Ovary (tissue), 9 donors: ENCODE results near the gene AMER3. TPM values are rescaled to one million over a fixed set of nuclear protein-coding genes. Genes with fewer than 3 reads are reported as not detected.

Source experiments
- DNase-seq, 5 donors: peaks; one replicate each; pipeline ENCODE4 v3.0.0-alpha.2; 2019 to 2020
- H3K27ac ChIP-seq, 2 donors: fragments of 200-600 bp; one replicate each; pipeline versions ENCODE4 v1.5.1 to v1.8.0; 2019 to 2022
- H3K27me3 ChIP-seq: fragments of 200-600 bp; one replicate; pipeline ENCODE4 v1.8.0; 2022
- H3K36me3 ChIP-seq: fragments of 200-600 bp; sonication (generic); one replicate; pipeline ENCODE4 v1.5.1; 2019
- H3K4me1 ChIP-seq: one replicate; pipeline ENCODE4 v1.8.1; 2013; ENCODE audit warnings: mild to moderate bottlenecking, moderate library complexity; ENCODE audit not compliant: insufficient read depth
- H3K4me3 ChIP-seq: fragments of 200-600 bp; sonication (generic); one replicate; pipeline ENCODE4 v1.5.1; 2017
- H3K9me3 ChIP-seq, 2 donors: fragments of 200-600 bp in 1 of 2; sonication (generic) in 1 of 2; one replicate each; pipeline versions ENCODE4 v1.5.1 to v1.8.1; 2013 to 2019; ENCODE audit warnings: mild to moderate bottlenecking in 1 of 2, moderate library complexity in 1 of 2
- CTCF ChIP-seq, 3 donors: fragments of 450-650 bp in 2 of 3; fragments of 200-600 bp in 1 of 3; IDR thresholded peaks; one replicate each; pipeline versions ENCODE4 v1.5.1 to v1.8.0; 2016 to 2022; ENCODE audit warnings: antibody characterized with exemption in 3 of 3, mild to moderate bottlenecking in 1 of 3
- EP300 ChIP-seq: sonication (generic); formaldehyde crosslinking; IDR thresholded peaks from one replicate; pipeline ENCODE4 v1.6.1; 2017; ENCODE audit warnings: antibody characterized with exemption
- POLR2A ChIP-seq: fragments of 450-650 bp; IDR thresholded peaks from one replicate; pipeline ENCODE4 v1.6.1; 2017; ENCODE audit warnings: antibody characterized with exemption, mild to moderate bottlenecking, moderate library complexity
- WGBS, 3 donors: extraction: QIAGEN DNeasy Blood & Tissue Kit in 1 of 3; methylation state at CpG; one replicate each; pipeline versions ENCODE4 v1.1.5 to v1.1.7; 2013 to 2017; 5-methylcytosine and 5-hydroxymethylcytosine counted together
- intact Hi-C, 4 donors: fragments of 100-400 bp; cut with DNase I; formaldehyde crosslinking; loops; one replicate each; pipeline versions ENCODE4 v1.11.0 to v1.15.1; 2022 to 2023
- polyA plus RNA-seq, 2 donors: library from polyadenylated mRNA; stranded (reverse); fragments of 200-250 nt in 1 of 2; fragments of 350-450 nt in 1 of 2; fragmentation: Illumina TruSeq in 1 of 2; extraction: RNeasy Lipid Tissue Mini Kit (QIAGEN cat#74804) in 1 of 2; gene quantifications; one replicate each; pipeline ENCODE4 v1.2.3, GENCODE V29; 2013 to 2014
- total RNA-seq, 7 donors: library from RNA; depleted of rRNA in 2 of 7; stranded (reverse); fragments of >200 nt in 2 of 7; fragmentation: NEBNext Ultra II Directional in 3 of 7; extraction: Animal tissue kit (Norgen Biotek cat#: 25700) in 3 of 7; gene quantifications; one replicate each; pipeline versions ENCODE4 v1.1.0 to v1.2.4, GENCODE V29; 2016 to 2023
- donor health status: DM: no; HTN: no; CAD: no; lungs with moderate emphysema.
- donor health status: DM: no; HTN: no; CAD: no.
- donor health status: Bipolar disorder and iron deficiency.
- donor health status: DM: yes; HTN: yes; CAD: no.
- donor health status: DM: no; HTN: no; CAD: no.
- donor health status: DM: yes; HTN: yes; CAD: no.

The AMER3 gene
- total and polyA plus RNA-seq, 9 donors = not detected

- H3K4me1 ChIP-seq = no peaks in the 10 kb centered on the region
- H3K4me3 ChIP-seq = no peak overlapping the region
- 64 to 78% (median 67%) methylated on average over 4 of the region's 4 CpGs for WGBS, 3 donors
- no peaks in the 10 kb centered on the region for H3K36me3 ChIP-seq
- intact Hi-C loops = no loop called here
- no peak for DNase-seq
- no peaks in the 10 kb centered on the region for H3K27me3 ChIP-seq
- H3K27ac ChIP-seq = no peak overlapping the region
- no peak for TF ChIP-seq CTCF (IDR thresholded peaks at IDR 0.05)
- no peak for TF ChIP-seq EP300
- H3K9me3 ChIP-seq = no peaks in the 10 kb centered on the region
Observed at GRCh38 chr2:130806370-130806769, 51.0 kb downstream of the AMER3 start.

GRCh38 chr2:130807659-130808385 is 52.5 kb downstream of the AMER3 start:
- intact Hi-C loops = no loop called here
- DNase-seq = no peak
- no peaks in the 10 kb centered on the region for H3K4me1 ChIP-seq

GRCh38 chr2:130808482-130809268 is 53.3 kb downstream of the AMER3 start:
- 78 to 83% (median 81%) methylated on average over 12 of the region's 12 CpGs for WGBS, 3 donors
- no peaks in the 10 kb centered on the region for H3K9me3 ChIP-seq

More at GRCh38 chr2:130807659-130808385, 52.5 kb downstream of the AMER3 start:
- no peak for TF ChIP-seq EP300
- no peak for TF ChIP-seq CTCF (IDR thresholded peaks at IDR 0.05)
- TF ChIP-seq POLR2A = no peak
- Histone ChIP-seq H3K9me3 (no peaks in the 10 kb centered on the region), H3K27me3 (no peaks in the 10 kb centered on the region), H3K27ac (no peak overlapping the region), H3K36me3 (no peaks in the 10 kb centered on the region), H3K4me3 (no peak overlapping the region)
- 68 to 72% (median 69%) methylated on average over 14 of the region's 14 CpGs for WGBS, 3 donors

GRCh38 chr2:130810490-130810889 is 55.1 kb downstream of the AMER3 start:
- H3K4me3 ChIP-seq = no peak overlapping the region
- no peak for DNase-seq

More at GRCh38 chr2:130808482-130809268, 53.3 kb downstream of the AMER3 start:
- TF ChIP-seq CTCF (IDR thresholded peaks at IDR 0.05) (no peak), EP300 (no peak), POLR2A (no peak)
- DNase-seq = no peak
- Histone ChIP-seq H3K27ac (no peak overlapping the region), H3K36me3 (no peaks in the 10 kb centered on the region), H3K4me3 (no peak overlapping the region), H3K27me3 (no peaks in the 10 kb centered on the region), H3K4me1 (no peaks in the 10 kb centered on the region)
- intact Hi-C loops = no loop called here

More at GRCh38 chr2:130810490-130810889, 55.1 kb downstream of the AMER3 start:
- Histone ChIP-seq H3K9me3 (no peaks in the 10 kb centered on the region), H3K36me3 (no peaks in the 10 kb centered on the region), H3K27me3 (no peaks in the 10 kb centered on the region), H3K27ac (no peak overlapping the region), H3K4me1 (no peaks in the 10 kb centered on the region)
- intact Hi-C loops = no loop called here
- 46 to 60% (median 53%) methylated on average over 7 of the region's 7 CpGs for WGBS, 3 donors
- TF ChIP-seq CTCF (IDR thresholded peaks at IDR 0.05) (no peak), POLR2A (no peak), EP300 (no peak)
